GM12892 (cell line): Measurements from ENCODE around the gene B3GNT5.

Experiments
- POLR2A ChIP-seq: IDR thresholded peaks from 2 replicates; pipeline ENCODE4 v1.6.1; 2011; ENCODE audit warnings: low read depth, low read length, control low read depth
- POLR2AphosphoS5 ChIP-seq: IDR thresholded peaks from 2 replicates; pipeline ENCODE4 v1.6.1; 2011; ENCODE audit warnings: low read depth, low read length, control low read depth
- TAF1 ChIP-seq: IDR thresholded peaks from 2 replicates; pipeline ENCODE4 v1.6.1; 2011; ENCODE audit warnings: low read depth, mild to moderate bottlenecking, control low read depth, low read length, borderline replicate concordance

- TF ChIP-seq POLR2A = no peak
- no peak for TF ChIP-seq TAF1
- no peak for TF ChIP-seq POLR2AphosphoS5
These were observed 40.9 kb downstream of the B3GNT5 start for GRCh38 chr3:183293966-183294365.
